Measurements from ENCODE around the gene ERAL1.

The ERAL1 gene

GRCh38 chr17:28906276-28906675 is 51.5 kb downstream of the ERAL1 start:
- TF ChIP-seq POLR2A (IDR thresholded peaks at IDR 0.05; ENCODE audit: low read depth, low read length), result no peak
- no peak for DNase-seq (ENCODE audit: insufficient read length, low spot score)
- FAIRE-seq, result no peak

GRCh38 chr17:28906706-28907438 is 52.1 kb downstream of the ERAL1 start:
- DNase-seq (ENCODE audit: insufficient read length, low spot score) (no peak), FAIRE-seq (no peak)
- TF ChIP-seq POLR2A (IDR thresholded peaks at IDR 0.05; ENCODE audit: low read depth, low read length), result no peak

GRCh38 chr17:28907709-28908475 is 53.1 kb downstream of the ERAL1 start:
- no peak for FAIRE-seq
- no peak for DNase-seq (ENCODE audit: insufficient read length, low spot score)
- no peak for TF ChIP-seq POLR2A (IDR thresholded peaks at IDR 0.05; ENCODE audit: low read depth, low read length)

- FAIRE-seq, result no peak
- DNase-seq (ENCODE audit: insufficient read length, low spot score), result no peak
- TF ChIP-seq POLR2A (IDR thresholded peaks at IDR 0.05; ENCODE audit: low read depth, low read length), result no peak
Observed at GRCh38 chr17:28908640-28909167, 53.9 kb downstream of the ERAL1 start.

GRCh38 chr17:28910534-28910933 is 55.7 kb downstream of the ERAL1 start:
- DNase-seq (ENCODE audit: insufficient read length, low spot score), result no peak
- no peak for FAIRE-seq
- no peak for TF ChIP-seq POLR2A (IDR thresholded peaks at IDR 0.05; ENCODE audit: low read depth, low read length)
